Astrocyte of the spinal cord (primary cell): Measurements from ENCODE around the gene DGKD.

Source experiments
- DNase-seq: peaks from one replicate; pipeline ENCODE4 v3.0.0; 2011; ENCODE audit warnings: low read depth, low spot score
- H3K4me3 ChIP-seq: 2 replicates; pipeline ENCODE4 v1.5.1; 2011; ENCODE audit warnings: low read depth, mild to moderate bottlenecking, low read length, moderate library complexity
- in situ Hi-C: cut with HindIII; loops from 2 replicates; pipeline ENCODE4 v1.10.0; 2017; ENCODE audit warnings: low sequenced_read_pairs
- TF ChIP-seq, protein P1 (sequence below): IDR thresholded peaks from 2 replicates; pipeline ENCODE4 v1.5.1; 2012; ENCODE audit warnings: low read depth, mild to moderate bottlenecking, low read length, inconsistent platforms

Gene DGKD

DNA sequence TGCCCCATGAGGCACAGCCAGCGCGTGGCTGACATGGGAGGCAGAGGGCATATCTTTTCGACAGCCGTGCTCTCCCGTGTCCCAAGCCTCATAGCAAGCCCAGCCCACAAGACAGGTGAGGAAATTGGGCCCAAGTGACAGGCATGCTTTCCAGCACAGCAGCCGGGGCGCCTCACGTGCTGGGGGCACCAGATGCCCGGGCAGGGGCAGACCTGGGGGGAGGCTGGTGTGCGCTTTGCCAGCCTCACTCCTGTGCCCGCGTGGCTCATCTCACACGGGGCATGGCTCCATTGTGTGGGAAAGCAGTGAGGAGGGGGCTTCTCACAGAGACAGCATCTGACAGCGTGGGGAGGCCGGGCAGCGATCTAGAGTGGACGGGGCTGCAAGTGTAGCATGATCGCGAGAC, 119.1 kb downstream of the DGKD start:
- TF ChIP-seq, protein P1, sequence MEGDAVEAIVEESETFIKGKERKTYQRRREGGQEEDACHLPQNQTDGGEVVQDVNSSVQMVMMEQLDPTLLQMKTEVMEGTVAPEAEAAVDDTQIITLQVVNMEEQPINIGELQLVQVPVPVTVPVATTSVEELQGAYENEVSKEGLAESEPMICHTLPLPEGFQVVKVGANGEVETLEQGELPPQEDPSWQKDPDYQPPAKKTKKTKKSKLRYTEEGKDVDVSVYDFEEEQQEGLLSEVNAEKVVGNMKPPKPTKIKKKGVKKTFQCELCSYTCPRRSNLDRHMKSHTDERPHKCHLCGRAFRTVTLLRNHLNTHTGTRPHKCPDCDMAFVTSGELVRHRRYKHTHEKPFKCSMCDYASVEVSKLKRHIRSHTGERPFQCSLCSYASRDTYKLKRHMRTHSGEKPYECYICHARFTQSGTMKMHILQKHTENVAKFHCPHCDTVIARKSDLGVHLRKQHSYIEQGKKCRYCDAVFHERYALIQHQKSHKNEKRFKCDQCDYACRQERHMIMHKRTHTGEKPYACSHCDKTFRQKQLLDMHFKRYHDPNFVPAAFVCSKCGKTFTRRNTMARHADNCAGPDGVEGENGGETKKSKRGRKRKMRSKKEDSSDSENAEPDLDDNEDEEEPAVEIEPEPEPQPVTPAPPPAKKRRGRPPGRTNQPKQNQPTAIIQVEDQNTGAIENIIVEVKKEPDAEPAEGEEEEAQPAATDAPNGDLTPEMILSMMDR: no peak
- in situ Hi-C loops: no loop called here
- DNase-seq: no peak
- no peak overlapping the region for H3K4me3 ChIP-seq

DNA sequence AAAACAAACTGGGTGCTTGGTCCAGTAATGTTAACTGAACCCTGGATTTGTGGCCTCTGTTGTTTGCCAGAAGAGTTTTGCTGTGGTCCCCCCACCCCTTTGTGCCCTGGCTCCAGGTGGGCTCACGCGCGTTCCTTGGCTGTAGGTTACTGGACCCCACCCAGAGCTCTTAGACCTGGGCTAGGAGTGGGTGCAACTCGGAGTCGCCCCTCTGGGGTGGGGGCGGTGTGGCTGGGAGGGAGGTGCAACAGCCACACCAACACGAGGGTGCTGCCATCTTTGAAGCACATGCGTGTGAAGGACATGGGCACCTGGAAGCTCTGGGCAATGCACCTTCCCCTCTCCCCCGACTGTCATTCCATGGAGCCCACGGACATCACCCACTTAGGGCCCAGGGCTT, 119.6 kb downstream of the DGKD start:
- TF ChIP-seq, protein P1: no peak
- in situ Hi-C loops: no loop called here
- no peak overlapping the region for H3K4me3 ChIP-seq
- DNase-seq: no peak

DNA sequence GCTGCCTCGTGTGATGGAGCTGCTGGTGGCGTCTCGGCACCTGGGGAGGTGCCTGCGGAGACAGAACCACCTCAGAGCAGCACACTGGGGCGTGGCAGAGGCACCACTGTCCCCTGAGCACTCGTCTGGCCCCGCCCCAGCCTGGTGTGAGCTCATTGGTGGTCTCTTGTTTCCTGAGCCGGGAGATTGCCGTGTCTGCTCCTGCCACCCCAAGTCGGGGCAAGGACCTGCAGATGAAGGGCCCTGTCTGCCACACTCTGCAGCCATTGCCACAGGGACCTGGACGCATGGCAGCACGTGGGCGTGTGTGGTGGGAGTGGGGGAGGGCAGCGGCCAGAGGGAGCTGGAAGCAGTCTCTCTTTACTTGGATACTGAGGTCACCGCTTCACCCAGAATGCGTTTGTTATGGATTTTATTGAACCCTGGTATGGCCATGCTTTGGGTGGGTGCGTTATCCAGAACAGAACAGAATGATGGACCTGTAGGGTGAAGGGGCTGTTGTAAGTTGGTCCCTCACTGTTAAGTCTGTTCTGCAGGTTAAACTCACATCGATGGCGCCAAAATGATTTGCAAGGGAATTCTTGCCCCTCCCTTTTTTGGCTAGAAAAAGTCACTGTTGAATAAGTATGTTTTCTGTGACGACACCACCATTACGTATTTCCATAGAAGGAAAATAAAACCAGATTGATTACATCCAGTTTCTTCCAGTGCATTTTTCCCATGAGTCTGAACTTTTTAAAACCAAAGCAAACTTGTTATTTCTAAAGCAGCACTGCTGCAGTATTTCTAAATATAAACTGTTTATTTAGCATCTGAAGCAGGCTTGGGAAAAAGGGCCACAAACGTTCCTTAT, 120.2 kb downstream of the DGKD start:
- TF ChIP-seq, protein P1: no peak
- in situ Hi-C loops: no loop called here
- H3K4me3 ChIP-seq: no peak overlapping the region
- DNase-seq: no peak

DNA sequence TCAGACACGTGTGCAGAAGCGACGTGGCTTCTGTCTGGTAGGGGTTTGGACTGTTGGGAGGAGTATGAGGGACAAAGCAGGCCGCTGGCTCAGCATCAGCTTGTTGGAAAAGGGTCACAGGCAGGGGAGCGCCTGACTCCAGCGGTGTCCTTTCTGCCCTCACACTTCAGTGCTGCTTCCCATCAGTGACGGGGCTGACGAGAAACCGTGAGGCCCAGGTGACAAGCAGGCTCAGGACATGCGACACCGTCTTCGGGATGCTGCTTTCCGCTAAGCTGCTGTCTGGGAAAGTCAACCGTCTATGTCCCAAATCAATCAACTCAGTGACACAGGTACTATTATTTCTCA, 121.7 kb downstream of the DGKD start:
- in situ Hi-C loops: no loop called here
- TF ChIP-seq, protein P1: no peak
- no peak overlapping the region for H3K4me3 ChIP-seq
- no peak for DNase-seq

DNA sequence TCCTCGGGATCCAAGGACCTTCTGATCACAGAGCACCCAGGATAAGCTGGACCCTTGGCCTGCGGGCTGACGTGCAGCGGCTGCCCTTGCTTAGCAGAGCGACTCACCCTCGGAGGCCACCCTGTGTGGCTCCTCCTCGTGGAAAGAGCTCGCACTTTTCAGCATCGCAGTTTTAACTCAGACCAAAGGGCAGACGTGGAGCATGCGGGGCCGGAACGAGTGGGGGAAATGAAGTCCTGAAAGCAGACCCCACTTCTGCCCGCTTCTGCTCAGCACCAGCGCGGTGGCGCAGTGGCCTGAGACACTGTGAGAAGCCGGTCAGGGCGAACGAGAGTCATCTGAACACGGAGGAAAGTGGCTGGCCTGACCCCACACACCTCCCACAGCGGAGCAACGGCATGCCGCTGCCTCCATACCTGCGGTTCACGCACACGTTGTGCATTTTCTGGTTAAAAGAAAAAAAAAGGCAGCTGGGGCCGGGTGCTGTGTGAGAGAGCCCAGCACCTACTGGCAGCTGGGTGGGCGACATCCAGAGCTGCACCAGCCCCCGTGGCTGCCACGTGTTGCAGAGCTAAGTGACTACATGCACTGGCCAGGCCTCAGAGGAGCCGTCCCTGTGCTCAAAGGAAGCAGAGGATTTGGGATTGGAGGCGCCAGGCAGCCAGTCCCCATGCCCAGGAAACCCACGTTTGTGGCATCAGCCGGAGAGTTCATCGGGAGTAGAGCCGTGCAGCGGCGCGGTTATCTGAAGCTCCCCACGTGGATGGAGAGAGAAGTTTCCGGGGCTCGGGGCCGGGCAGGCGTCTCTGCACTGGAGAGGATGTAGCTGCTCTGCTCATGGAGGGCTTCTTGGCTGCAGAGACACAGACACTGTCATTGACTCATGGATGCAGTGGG, 122.6 kb downstream of the DGKD start:
- no peak overlapping the region for H3K4me3 ChIP-seq
- TF ChIP-seq, protein P1: no peak
- in situ Hi-C loops: no loop called here
- no peak for DNase-seq

DNA sequence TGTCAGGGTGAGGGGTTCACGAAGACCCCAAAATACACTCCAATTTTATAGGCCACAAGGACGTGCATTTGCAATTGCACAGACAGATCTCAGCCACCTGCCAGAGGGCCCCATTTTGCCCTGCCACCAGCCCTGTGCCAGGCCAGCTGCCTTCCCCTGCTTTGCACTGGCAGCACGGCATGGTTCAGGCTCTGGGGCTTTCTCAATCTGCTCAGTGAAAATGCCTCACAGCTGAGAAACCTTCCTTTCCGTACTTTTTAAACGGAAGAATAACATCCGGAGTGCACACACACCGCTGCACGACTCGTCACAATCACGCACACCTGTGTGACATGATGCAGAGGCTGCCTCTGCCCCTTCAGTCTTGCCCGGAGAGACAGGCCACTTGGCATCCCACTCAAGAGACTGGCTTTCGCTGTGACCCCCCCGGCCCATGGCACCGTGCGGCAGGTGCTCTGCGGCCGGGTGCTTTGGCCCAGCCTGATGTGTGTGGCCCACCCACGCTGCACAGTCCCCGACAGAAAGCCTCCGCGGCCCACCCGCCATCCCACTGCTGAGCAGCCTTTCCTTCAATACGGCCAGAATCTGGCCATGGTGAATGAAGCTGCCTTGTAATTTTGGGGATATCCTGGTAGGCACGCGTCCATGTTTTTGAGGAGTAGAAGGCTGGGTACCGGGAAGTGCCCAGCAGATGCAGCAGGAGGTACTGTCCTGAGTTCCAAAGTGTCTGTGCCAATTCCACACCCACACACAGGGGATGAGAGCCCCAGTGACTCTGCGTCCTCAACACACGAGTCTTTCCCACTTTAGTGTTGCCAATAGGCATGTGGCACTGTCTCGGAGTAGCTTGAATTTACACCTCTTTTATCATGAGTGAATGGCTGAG, 123.5 kb downstream of the DGKD start:
- in situ Hi-C loops: no loop called here

More for the DNA sequence above, 123.5 kb downstream of the DGKD start:
- no peak for DNase-seq
- TF ChIP-seq, protein P1: no peak
- H3K4me3 ChIP-seq: no peak overlapping the region
